Caco-2 (cell line): Measurements from ENCODE around the gene FITM2. TPM values are rescaled to one million over a fixed set of nuclear protein-coding genes. Genes with fewer than 3 reads are reported as not detected.
A peak's percentile ranks its signal among the peaks of the same experiment; 100 is the strongest.

Experiments
- BruUV-seq: library from RNA; stranded (reverse); fragments of 400-500 nt; replicated peaks from 2 replicates; lab custom pipeline; 2021; lab: Mats Ljungman, UMichigan
- CTCF ChIA-PET: fragments of 300-600 bp; sonication (Branson Sonifier 250); formaldehyde crosslinking; loops from one replicate; lab custom pipeline; 2022; ENCODE audit warnings: antibody characterized with exemption; lab: Charles Lee
- POLR2A ChIA-PET: fragments of 300-600 bp; sonication (Branson Sonifier 250); formaldehyde crosslinking; loops from one replicate; lab custom pipeline; 2022; ENCODE audit warnings: antibody characterized with exemption; lab: Charles Lee
- DNase-seq, 2 experiments: peaks; one replicate each; pipeline versions ENCODE4 v3.0.0 to v3.0.0-alpha.2; 2020 to 2022
- H3K27me3 ChIP-seq: replicated peaks from 2 replicates; pipeline ENCODE4 v1.6.0; 2011; ENCODE audit warnings: low read length; ENCODE audit not compliant: control insufficient read depth, insufficient read depth
- H3K36me3 ChIP-seq: 2 replicates; pipeline ENCODE4 v1.5.1; 2011; ENCODE audit warnings: low read length; ENCODE audit not compliant: control insufficient read depth, insufficient read depth
- H3K4me1 ChIP-seq: fragments of 250-450 bp; sonication (Bioruptor Pico); 2 replicates; pipeline ENCODE4 v1.5.1; 2020; ENCODE audit warnings: mild to moderate bottlenecking
- H3K4me3 ChIP-seq: 2 replicates; pipeline ENCODE4 v1.5.1; 2011; ENCODE audit warnings: low read depth, mild to moderate bottlenecking, control low read depth, low read length
- H3K9me3 ChIP-seq: fragments of 250-450 bp; sonication (Bioruptor Pico); 2 replicates; pipeline ENCODE4 v1.5.1; 2020; ENCODE audit warnings: mild to moderate bottlenecking, moderate library complexity
- H3K27ac Mint-ChIP-seq: one replicate; pipeline ENCODE4 v1.8.0; 2022; ENCODE audit warnings: mixed read lengths; ENCODE audit not compliant: unreplicated experiment
- H3K27me3 Mint-ChIP-seq: one replicate; pipeline ENCODE4 v1.8.0; 2022; ENCODE audit warnings: mixed read lengths; ENCODE audit not compliant: insufficient read depth, unreplicated experiment
- H3K36me3 Mint-ChIP-seq: one replicate; pipeline ENCODE4 v1.8.0; 2022; ENCODE audit warnings: mild to moderate bottlenecking, mixed read lengths; ENCODE audit not compliant: insufficient read depth, unreplicated experiment
- H3K4me1 Mint-ChIP-seq: one replicate; pipeline ENCODE4 v1.8.0; 2022; ENCODE audit warnings: low read depth, mixed read lengths; ENCODE audit not compliant: unreplicated experiment
- H3K4me3 Mint-ChIP-seq: one replicate; pipeline ENCODE4 v1.8.0; 2022; ENCODE audit warnings: mild to moderate bottlenecking, moderate library complexity, mixed read lengths; ENCODE audit not compliant: unreplicated experiment
- H3K9me3 Mint-ChIP-seq: one replicate; pipeline ENCODE4 v1.8.0; 2022; ENCODE audit warnings: mixed read lengths; ENCODE audit not compliant: unreplicated experiment
- intact Hi-C: fragments of 100-400 bp; cut with micrococcal nuclease; formaldehyde crosslinking; loops from one replicate; pipeline ENCODE4 v1.10.0; 2022; ENCODE audit not compliant: unreplicated experiment
- total RNA-seq: library from RNA; stranded (reverse); gene quantifications from 2 replicates; pipeline ENCODE4 v1.2.3, GENCODE V29; 2022
- TF ChIP-seq, protein P1 (sequence below), 2 experiments: fragments of 200-600 bp in 1 of 2; IDR thresholded peaks; 1 replicate in 1 of 2; 2 replicates in 1 of 2; pipeline versions ENCODE4 v1.5.1 to v1.8.0; 2011 to 2022; ENCODE audit warnings: antibody characterized with exemption in 1 of 2, control low read depth in 1 of 2, inconsistent platforms in 1 of 2, low read depth in 1 of 2, low read length in 1 of 2, mild to moderate bottlenecking in 1 of 2, moderate library complexity in 1 of 2; ENCODE audit not compliant: insufficient read depth in 1 of 2, severe bottlenecking in 1 of 2, unreplicated experiment in 1 of 2

Gene FITM2
- total RNA-seq, 1 experiment from 2014 or later: 14.4 TPM

DNA sequence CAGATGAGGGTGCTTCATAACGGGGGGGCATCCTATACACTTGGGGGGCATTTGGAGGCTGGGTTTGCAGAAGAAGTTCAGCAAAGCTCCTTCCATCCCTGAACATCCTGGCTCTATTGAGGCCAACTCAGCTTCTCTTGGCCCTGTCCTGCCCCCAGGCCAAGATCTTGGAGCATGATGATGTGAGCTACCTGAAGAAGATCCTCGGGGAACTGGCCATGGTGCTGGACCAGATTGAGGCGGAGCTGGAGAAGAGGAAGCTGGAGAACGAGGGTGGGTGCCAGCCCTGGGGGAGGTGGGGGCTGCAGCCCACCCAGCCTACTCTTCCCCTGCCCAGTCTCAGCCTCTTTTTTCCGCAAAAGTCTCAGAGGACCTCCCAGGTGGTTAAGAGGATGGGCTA, 46.7 kb downstream of the FITM2 start:
- Mint-ChIP-seq H3K36me3 (no peaks in the 10 kb centered on the region), H3K27me3 (peaks cover 14% of the 10 kb centered on the region), H3K9me3 (no peaks in the 10 kb centered on the region), H3K4me3 (no peak overlapping the region), H3K27ac (no peak overlapping the region), H3K4me1 (no peaks in the 10 kb centered on the region)
- Histone ChIP-seq H3K36me3 (no peaks in the 10 kb centered on the region), H3K9me3 (peaks cover 3% of the 10 kb centered on the region; the same call in 1 of the 2 replicates), H3K27me3 (no peaks in the 10 kb centered on the region), H3K4me1 (no peaks in the 10 kb centered on the region), H3K4me3 (no peak overlapping the region)
- CTCF ChIA-PET: interaction anchor here (1.2 to 3.2 kb wide), 3 partner anchors 17 to 46 kb away, joined by 4 to 22 read pairs (median 7); partner anchors contain the start of genes FITM2 and GDAP1L1
- intact Hi-C loops: loop anchor here (1.0 kb wide), 1 partner anchor 16 kb away; no protein-coding TSS in a partner anchor
- TF ChIP-seq, protein P1, sequence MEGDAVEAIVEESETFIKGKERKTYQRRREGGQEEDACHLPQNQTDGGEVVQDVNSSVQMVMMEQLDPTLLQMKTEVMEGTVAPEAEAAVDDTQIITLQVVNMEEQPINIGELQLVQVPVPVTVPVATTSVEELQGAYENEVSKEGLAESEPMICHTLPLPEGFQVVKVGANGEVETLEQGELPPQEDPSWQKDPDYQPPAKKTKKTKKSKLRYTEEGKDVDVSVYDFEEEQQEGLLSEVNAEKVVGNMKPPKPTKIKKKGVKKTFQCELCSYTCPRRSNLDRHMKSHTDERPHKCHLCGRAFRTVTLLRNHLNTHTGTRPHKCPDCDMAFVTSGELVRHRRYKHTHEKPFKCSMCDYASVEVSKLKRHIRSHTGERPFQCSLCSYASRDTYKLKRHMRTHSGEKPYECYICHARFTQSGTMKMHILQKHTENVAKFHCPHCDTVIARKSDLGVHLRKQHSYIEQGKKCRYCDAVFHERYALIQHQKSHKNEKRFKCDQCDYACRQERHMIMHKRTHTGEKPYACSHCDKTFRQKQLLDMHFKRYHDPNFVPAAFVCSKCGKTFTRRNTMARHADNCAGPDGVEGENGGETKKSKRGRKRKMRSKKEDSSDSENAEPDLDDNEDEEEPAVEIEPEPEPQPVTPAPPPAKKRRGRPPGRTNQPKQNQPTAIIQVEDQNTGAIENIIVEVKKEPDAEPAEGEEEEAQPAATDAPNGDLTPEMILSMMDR (IDR thresholded peaks at IDR 0.05; ENCODE audit: insufficient read depth in 1 of 2, low read depth in 1 of 2, low read length in 1 of 2, severe bottlenecking in 1 of 2, unreplicated experiment in 1 of 2): no peak
- DNase-seq: peak; percentile 63 to 70
- POLR2A ChIA-PET: no interaction called here
- BruUV-seq: no TSS peak

DNA sequence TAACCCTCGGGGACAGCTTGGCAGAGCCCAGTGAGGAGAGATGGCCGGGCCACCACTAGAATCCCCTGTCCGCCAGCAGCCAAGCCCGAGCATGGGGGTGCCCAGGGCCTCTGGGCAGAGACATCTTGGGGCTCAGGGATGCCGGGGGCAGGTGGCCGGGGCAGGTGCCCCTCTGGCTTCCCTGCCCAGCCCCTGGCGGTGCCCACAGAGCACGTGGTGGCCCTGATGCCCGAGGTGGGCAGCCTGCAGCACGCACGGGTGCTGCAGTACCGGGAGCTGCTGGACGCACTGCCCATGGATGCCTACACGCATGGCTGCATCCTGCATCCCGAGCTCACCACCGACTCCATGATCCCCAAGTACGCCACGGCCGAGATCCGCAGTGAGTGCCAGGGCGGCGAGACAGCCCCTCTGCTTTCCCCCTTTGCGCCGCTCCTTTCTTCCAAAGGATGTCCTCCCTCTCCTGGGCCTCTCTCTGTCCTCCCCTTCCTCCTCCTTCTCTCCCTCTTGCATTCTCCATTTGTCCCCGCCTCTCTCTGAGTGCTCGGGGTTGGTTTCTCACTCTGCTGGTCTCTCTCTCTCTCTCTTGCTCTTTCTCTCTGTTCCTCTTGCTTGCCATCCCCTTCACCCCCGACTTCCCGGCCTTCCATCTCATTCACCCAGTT, 52.6 kb downstream of the FITM2 start:
- ChIA-PET CTCF (no interaction called here), POLR2A (no interaction called here)
- Mint-ChIP-seq H3K27me3 (peaks cover 15% of the 10 kb centered on the region), H3K9me3 (no peaks in the 10 kb centered on the region), H3K27ac (no peak overlapping the region), H3K36me3 (no peaks in the 10 kb centered on the region), H3K4me3 (no peak overlapping the region), H3K4me1 (no peaks in the 10 kb centered on the region)
- H3K4me1 ChIP-seq: no peaks in the 10 kb centered on the region
- H3K9me3 ChIP-seq: no peaks in the 10 kb centered on the region
- no peak overlapping the region for H3K4me3 ChIP-seq
- DNase-seq: no peak
- no TSS peak for BruUV-seq
- H3K36me3 ChIP-seq: no peaks in the 10 kb centered on the region
- intact Hi-C loops: no loop called here
- H3K27me3 ChIP-seq: no peaks in the 10 kb centered on the region
- TF ChIP-seq, protein P1 (IDR thresholded peaks at IDR 0.05; ENCODE audit: insufficient read depth in 1 of 2, low read depth in 1 of 2, low read length in 1 of 2, severe bottlenecking in 1 of 2, unreplicated experiment in 1 of 2): no peak

DNA sequence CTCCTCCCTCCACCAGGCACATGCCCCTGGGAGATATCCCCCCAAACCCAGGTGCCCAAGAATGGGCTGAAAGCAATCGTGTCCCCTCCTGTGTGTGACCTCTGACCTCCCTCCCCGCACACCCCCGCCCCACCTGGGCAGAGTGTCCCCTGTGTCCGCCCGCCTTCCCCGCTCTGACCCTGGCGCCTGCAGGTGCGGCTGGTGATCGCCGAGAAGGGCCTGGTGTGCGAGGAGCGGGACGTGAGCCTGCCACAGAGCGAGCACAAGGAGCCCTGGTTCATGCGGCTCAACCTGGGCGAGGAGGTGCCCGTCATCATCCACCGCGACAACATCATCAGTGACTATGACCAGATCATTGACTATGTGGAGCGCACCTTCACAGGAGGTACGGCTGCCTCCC, 54.0 kb downstream of the FITM2 start:
- Histone ChIP-seq H3K27me3 (no peaks in the 10 kb centered on the region), H3K4me1 (no peaks in the 10 kb centered on the region), H3K36me3 (no peaks in the 10 kb centered on the region), H3K9me3 (no peaks in the 10 kb centered on the region), H3K4me3 (no peak overlapping the region)
- no TSS peak for BruUV-seq
- DNase-seq: no peak
- ChIA-PET POLR2A (no interaction called here), CTCF (interaction anchor here (1.5 kb wide), 1 partner anchor 54 kb away, joined by 4 read pairs; the partner anchor contains the start of gene FITM2)
- Mint-ChIP-seq H3K9me3 (no peaks in the 10 kb centered on the region), H3K4me1 (no peaks in the 10 kb centered on the region), H3K27ac (no peak overlapping the region), H3K27me3 (peaks cover 13% of the 10 kb centered on the region), H3K4me3 (no peak overlapping the region), H3K36me3 (no peaks in the 10 kb centered on the region)
- intact Hi-C loops: no loop called here
- TF ChIP-seq, protein P1 (IDR thresholded peaks at IDR 0.05; ENCODE audit: insufficient read depth in 1 of 2, low read depth in 1 of 2, low read length in 1 of 2, severe bottlenecking in 1 of 2, unreplicated experiment in 1 of 2): no peak
